ENCODE results near the gene TRDMT1. TPM values are rescaled to one million over a fixed set of nuclear protein-coding genes. Genes with fewer than 3 reads are reported as not detected.

The TRDMT1 gene
- total RNA-seq, 1 experiment from 2014 or later = 20.2 TPM

- no peaks in the 10 kb centered on the region for H3K79me2 ChIP-seq (ENCODE audit: insufficient read depth, low read length)
- no peak overlapping the region for H2BK5ac ChIP-seq (ENCODE audit: insufficient read length, low read length)
- no peak overlapping the region for H2BK120ac ChIP-seq (ENCODE audit: low read depth, low read length, poor library complexity, severe bottlenecking)
- H2BK15ac ChIP-seq (ENCODE audit: low read depth, low read length) = no peak overlapping the region
- peaks cover 14 to 16% of the 10 kb centered on the region in 2 experiments for H3K4me1 Mint-ChIP-seq
- H4K91ac ChIP-seq (ENCODE audit: insufficient read length, low read depth, low read length) = no peak overlapping the region
- no peak overlapping the region for H3K56ac ChIP-seq (ENCODE audit: insufficient read length, low read depth, low read length)
- no peak overlapping the region for H3K4me2 ChIP-seq (ENCODE audit: insufficient read depth, insufficient read length, low read length)
- no peak overlapping the region for H3K27ac ChIP-seq (ENCODE audit: insufficient read length, low read depth, low read length)
- H2AFZ ChIP-seq (ENCODE audit: low read length) = no peak overlapping the region
- WGBS (ENCODE audit: extremely low coverage, insufficient read length, low lambda C conversion rate) = no CpG with 5 or more reads among the region's 3 CpGs
- TF ChIP-seq CTCF (conservative IDR thresholded peaks at IDR 0.05) = no peak
- H4K8ac ChIP-seq (replicated peaks; ENCODE audit: insufficient read length, low read depth, low read length) = no peak overlapping the region
- H3K9ac ChIP-seq (ENCODE audit: extremely low read depth, insufficient read length, low read length) = no peak overlapping the region
- no peak overlapping the region for H3K4ac ChIP-seq (ENCODE audit: low read depth, low read length)
- H3K4me3 Mint-ChIP-seq = no peak overlapping the region
- no peaks in the 10 kb centered on the region for H4K20me1 ChIP-seq (ENCODE audit: control insufficient read depth, insufficient read depth, insufficient read length)
- H3K18ac ChIP-seq (ENCODE audit: insufficient read length, low read depth, low read length) = no peak overlapping the region
- H3T11ph ChIP-seq (ENCODE audit: low read length) = no peak overlapping the region
- H3K27ac Mint-ChIP-seq = no peak overlapping the region
- no peak overlapping the region for H2BK20ac ChIP-seq (ENCODE audit: low read depth, low read length, poor library complexity, severe bottlenecking)
- H3K36me3 Mint-ChIP-seq (ENCODE audit: insufficient read depth in 1 of 3, low read depth in 3 of 3) = no peaks in the 10 kb centered on the region
- no peaks in the 10 kb centered on the region for H3K27me3 Mint-ChIP-seq (ENCODE audit: low read depth)
- no peaks in the 10 kb centered on the region for H3K9me3 Mint-ChIP-seq
- H3K9me3 ChIP-seq (ENCODE audit: control insufficient read depth, low read depth, low read length) = no peaks in the 10 kb centered on the region
- no peaks in the 10 kb centered on the region; the same call in 1 of the 2 replicates for H3K4me1 ChIP-seq (ENCODE audit: insufficient read depth, low read length)
- H2AK5ac ChIP-seq (ENCODE audit: insufficient read length, low read length) = no peak overlapping the region
- no peak overlapping the region for H4K5ac ChIP-seq (ENCODE audit: insufficient read length, low read depth, low read length)
- no peak overlapping the region for H3K23ac ChIP-seq (ENCODE audit: insufficient read length, low read depth, low read length)
- H2BK12ac ChIP-seq (ENCODE audit: insufficient read length, low read depth, low read length) = no peak overlapping the region
- no peaks in the 10 kb centered on the region for H3K79me1 ChIP-seq (ENCODE audit: insufficient read depth, low read depth, low read length, poor library complexity, severe bottlenecking)
- no peaks in the 10 kb centered on the region for H3K23me2 ChIP-seq (ENCODE audit: insufficient read length, low read depth, low read length, poor library complexity, severe bottlenecking)
- H3K27me3 ChIP-seq (ENCODE audit: insufficient read depth, low read length) = no peaks in the 10 kb centered on the region
- no peak overlapping the region for H3K14ac ChIP-seq (ENCODE audit: insufficient read depth, low read length)
- no peak for DNase-seq
These were observed 81.6 kb downstream of the TRDMT1 start for GRCh38 chr10:17119845-17120244.

Measured in H9 (cell line).